CD4-positive, alpha-beta T cell (primary cell): ENCODE data around the gene LMF1. TPM values are rescaled to one million over a fixed set of nuclear protein-coding genes. Genes with fewer than 3 reads are reported as not detected.

ENCODE experiments used
- ATAC-seq: fragments of 200-7000 bp; cut with Tn5 transposase; one replicate; pipeline ENCODE4 v1.10.0; 2022; ENCODE audit warnings: mild to moderate bottlenecking; ENCODE audit not compliant: poor library complexity
- CTCF ChIA-PET: fragments of 350-600 bp; sonication (Branson Sonifier 250); formaldehyde crosslinking; loops from one replicate; lab custom pipeline; 2021; ENCODE audit warnings: antibody characterized with exemption, inconsistent platforms; lab: Charles Lee
- POLR2A ChIA-PET: fragments of 350-600 bp; sonication (Branson Sonifier 250); formaldehyde crosslinking; loops from one replicate; lab custom pipeline; 2021; ENCODE audit warnings: antibody characterized with exemption, inconsistent platforms; lab: Charles Lee
- DNase-seq, 14 experiments: peaks; one replicate each; pipeline ENCODE4 v3.0.0-alpha.2; 2013 to 2020; ENCODE audit warnings: mixed read lengths in 2 of 14
- H3K27ac ChIP-seq, 2 donors: one replicate each; pipeline versions ENCODE4 v1.5.1 to v1.7.0; 2013; ENCODE audit warnings: low read length in 2 of 2, low read depth in 1 of 2, mild to moderate bottlenecking in 1 of 2
- H3K27me3 ChIP-seq, 2 experiments: 1 replicate in 1 of 2; 2 replicates in 1 of 2; pipeline versions ENCODE4 v1.6.1 to v1.7.0; 2013; ENCODE audit warnings: low read length in 2 of 2, control low read depth in 1 of 2, mild to moderate bottlenecking in 1 of 2, moderate library complexity in 1 of 2; ENCODE audit not compliant: insufficient read depth in 2 of 2, control insufficient read depth in 1 of 2
- H3K36me3 ChIP-seq: one replicate; pipeline ENCODE4 v1.6.1; 2013; ENCODE audit warnings: low read length, control low read depth; ENCODE audit not compliant: insufficient read depth
- H3K4me1 ChIP-seq: one replicate; pipeline ENCODE4 v1.6.1; 2013; ENCODE audit warnings: low read length, control low read depth; ENCODE audit not compliant: insufficient read depth
- H3K4me3 ChIP-seq: one replicate; pipeline ENCODE4 v1.5.1; 2013; ENCODE audit warnings: mild to moderate bottlenecking, low read length, moderate library complexity
- H3K9me3 ChIP-seq, 2 experiments: 1 replicate in 1 of 2; 2 replicates in 1 of 2; pipeline versions ENCODE4 v1.6.1 to v1.7.0; 2013; ENCODE audit warnings: low read length in 2 of 2, mild to moderate bottlenecking in 2 of 2, control low read depth in 1 of 2, moderate library complexity in 1 of 2; ENCODE audit not compliant: control insufficient read depth in 1 of 2, insufficient read depth in 1 of 2
- H3K27ac Mint-ChIP-seq: one replicate; pipeline ENCODE4 v1.8.0; 2020; ENCODE audit warnings: mixed read lengths
- H3K27me3 Mint-ChIP-seq: one replicate; pipeline ENCODE4 v1.8.0; 2021; ENCODE audit warnings: mixed read lengths
- H3K36me3 Mint-ChIP-seq: one replicate; pipeline ENCODE4 v1.8.0; 2021; ENCODE audit warnings: low read depth, mixed read lengths
- H3K4me1 Mint-ChIP-seq: one replicate; pipeline ENCODE4 v1.8.0; 2021; ENCODE audit warnings: low read depth, mixed read lengths
- H3K4me3 Mint-ChIP-seq: one replicate; pipeline ENCODE4 v1.8.0; 2020; ENCODE audit warnings: mild to moderate bottlenecking, mixed read lengths
- H3K9me3 Mint-ChIP-seq: one replicate; pipeline ENCODE4 v1.8.0; 2020; ENCODE audit warnings: mixed read lengths
- CTCF ChIP-seq: fragments of 200-600 bp; IDR thresholded peaks from one replicate; pipeline ENCODE4 v1.8.0; 2022; ENCODE audit warnings: antibody characterized with exemption, mild to moderate bottlenecking
- intact Hi-C, 2 experiments: fragments of 100-400 bp; cut with DNase I in 1 of 2; cut with micrococcal nuclease in 1 of 2; formaldehyde crosslinking; loops; one replicate each; pipeline versions ENCODE4 v1.15.1 to v1.9.0; 2023 to 2025; cut with DNase I, micrococcal nuclease
- total RNA-seq, 174 experiments: library from RNA in 2 of 174; stranded (reverse) in 2 of 174; gene quantifications; one replicate each; pipeline ENCODE4 v1.2.3 and lab custom pipeline; 2021 to 2026

The LMF1 gene
- total RNA-seq, 2 experiments from 2014 or later, result 26.8 to 27.6 TPM

DNA sequence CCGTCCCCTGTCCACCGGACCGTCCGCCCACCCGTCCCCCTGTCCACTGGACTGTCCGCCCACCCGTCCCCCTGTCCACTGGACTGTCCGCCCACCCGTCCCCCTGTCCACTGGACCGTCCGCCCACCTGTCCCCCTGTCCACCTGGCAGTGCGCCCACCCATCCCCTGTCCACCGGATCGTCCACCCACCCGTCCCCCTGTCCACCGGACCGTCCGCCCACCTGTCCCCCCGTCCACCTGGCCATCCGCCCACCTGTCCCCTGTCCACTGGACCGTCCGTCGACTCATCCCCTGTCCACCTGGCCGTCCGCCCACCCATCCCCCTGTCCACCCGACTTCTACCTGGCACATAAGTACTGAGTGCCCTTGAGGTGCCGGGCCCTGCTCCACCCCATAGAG lies 76.6 kb downstream of the LMF1 start:
- Histone ChIP-seq H3K27ac (no peak overlapping the region), H3K4me3 (no peak overlapping the region), H3K4me1 (no peaks in the 10 kb centered on the region), H3K36me3 (peaks cover 16% of the 10 kb centered on the region), H3K27me3 (no peaks in the 10 kb centered on the region), H3K9me3 (no peaks in the 10 kb centered on the region)
- H3K9me3 Mint-ChIP-seq, result no peaks in the 10 kb centered on the region
- no peak for ATAC-seq
- ChIA-PET CTCF (no interaction called here), POLR2A (no interaction called here)
- H3K27ac Mint-ChIP-seq, result no peak overlapping the region
- intact Hi-C loops, result no loop called here
- no peak overlapping the region for H3K4me3 Mint-ChIP-seq
- no peak for TF ChIP-seq CTCF
- H3K4me1 Mint-ChIP-seq, result no peaks in the 10 kb centered on the region
- H3K27me3 Mint-ChIP-seq, result no peaks in the 10 kb centered on the region
- peaks cover 12% of the 10 kb centered on the region for H3K36me3 Mint-ChIP-seq
- DNase-seq, result peak in 1 of 14 experiments; percentile 39

DNA sequence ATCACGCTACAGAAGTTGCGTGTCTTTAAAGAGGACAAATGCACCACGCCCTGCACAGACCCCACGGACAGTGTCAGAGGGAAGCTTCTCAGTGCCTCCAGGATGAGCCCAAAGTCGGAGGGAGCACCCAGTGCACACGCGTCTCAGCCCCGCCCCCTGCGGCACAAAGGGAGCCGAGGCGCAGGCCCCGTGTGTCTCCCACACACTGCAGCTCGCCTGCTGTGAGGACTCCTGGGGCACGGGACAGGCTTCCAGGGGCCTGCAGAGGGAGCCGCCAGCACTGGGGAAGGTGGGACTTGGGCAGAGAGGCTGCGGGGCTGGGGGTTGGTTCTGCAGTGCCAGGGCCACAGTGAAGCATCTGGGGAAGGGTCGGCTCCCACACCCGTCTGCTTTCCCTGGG lies 77.4 kb downstream of the LMF1 start:
- DNase-seq, result no peak
- intact Hi-C loops, result no loop called here
- no peaks in the 10 kb centered on the region for H3K27me3 Mint-ChIP-seq
- no peaks in the 10 kb centered on the region for H3K9me3 Mint-ChIP-seq
- Histone ChIP-seq H3K4me3 (no peak overlapping the region), H3K27me3 (no peaks in the 10 kb centered on the region), H3K27ac (no peak overlapping the region), H3K9me3 (no peaks in the 10 kb centered on the region), H3K36me3 (peaks cover 17% of the 10 kb centered on the region), H3K4me1 (no peaks in the 10 kb centered on the region)
- H3K4me1 Mint-ChIP-seq, result no peaks in the 10 kb centered on the region
- CTCF ChIA-PET, result no interaction called here
- no peak overlapping the region for H3K4me3 Mint-ChIP-seq
- H3K27ac Mint-ChIP-seq, result no peak overlapping the region
- no peak for TF ChIP-seq CTCF
- ATAC-seq, result no peak
- peaks cover 8% of the 10 kb centered on the region for H3K36me3 Mint-ChIP-seq
- POLR2A ChIA-PET, result no interaction called here

DNA sequence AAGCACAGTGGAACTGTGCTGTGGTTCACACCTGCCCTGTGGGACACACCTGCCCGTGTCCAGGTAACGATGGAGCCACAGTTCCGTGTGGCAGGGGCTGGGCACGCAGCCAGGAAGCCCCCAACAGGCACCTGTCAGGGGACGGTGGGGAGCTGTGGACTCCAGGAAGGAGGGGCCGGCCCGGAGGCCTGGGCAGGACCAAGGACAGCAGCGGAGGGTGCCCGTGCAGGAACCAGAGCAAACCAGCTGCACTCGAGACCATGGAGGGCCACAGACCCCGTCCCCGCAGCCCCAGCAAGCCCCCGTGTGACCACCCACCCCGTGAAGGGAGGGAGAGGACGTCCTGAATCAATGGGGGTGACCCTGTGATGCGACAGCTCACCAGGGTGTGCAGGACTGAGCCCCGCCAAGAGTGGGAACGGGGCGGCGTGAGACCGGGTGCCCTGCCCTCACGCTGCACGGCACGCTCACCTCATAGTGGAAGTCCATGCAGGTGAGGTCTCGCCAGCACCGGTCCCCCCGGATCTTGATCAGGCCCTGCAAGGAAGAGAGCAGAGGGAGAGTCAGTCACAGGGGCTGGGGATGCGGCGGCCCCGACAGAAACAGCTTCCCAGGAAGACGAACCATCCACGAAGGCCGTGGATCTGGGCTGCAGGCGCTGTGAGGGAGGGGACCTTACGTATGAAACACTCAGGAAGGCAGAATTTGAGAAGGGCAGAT lies 78.1 kb downstream of the LMF1 start:
- Mint-ChIP-seq H3K4me1 (no peaks in the 10 kb centered on the region), H3K9me3 (no peaks in the 10 kb centered on the region), H3K27ac (no peak overlapping the region), H3K4me3 (no peak overlapping the region), H3K36me3 (peaks cover 8% of the 10 kb centered on the region), H3K27me3 (no peaks in the 10 kb centered on the region)
- no peak for DNase-seq
- no peak for TF ChIP-seq CTCF
- CTCF ChIA-PET, result no interaction called here
- no peak overlapping the region for H3K27ac ChIP-seq
- H3K4me3 ChIP-seq, result no peak overlapping the region
- H3K9me3 ChIP-seq, result peaks cover 0 to under 1% of the 10 kb centered on the region in 2 experiments
- no peaks in the 10 kb centered on the region for H3K27me3 ChIP-seq
- H3K4me1 ChIP-seq, result no peaks in the 10 kb centered on the region
- no peak for ATAC-seq
- intact Hi-C loops, result no loop called here
- POLR2A ChIA-PET, result no interaction called here
- H3K36me3 ChIP-seq, result peaks cover 19% of the 10 kb centered on the region
